ENCODE data around the gene FBXW8. TPM values are rescaled to one million over a fixed set of nuclear protein-coding genes. Genes with fewer than 3 reads are reported as not detected.

FBXW8 gene
- polyA plus RNA-seq, 1 donor from 2014 or later, result 11.3 TPM

GRCh38 chr12:116926283-116927243 lies 15.8 kb downstream of the FBXW8 start:
- H3K4me1 Mint-ChIP-seq, result peaks cover 33 to 36% (median 34%) of the 10 kb centered on the region in 3 donors
- peaks cover 7% of the 10 kb centered on the region for H3K36me3 Mint-ChIP-seq
- peak overlapping the region in 1 of 4 donors; percentile 29 for H3K4me3 Mint-ChIP-seq
- no peaks in the 10 kb centered on the region for H3K9me3 Mint-ChIP-seq
- no peak overlapping the region for H3K27ac Mint-ChIP-seq
- H3K27me3 Mint-ChIP-seq, result no peaks in the 10 kb centered on the region

- peaks cover 7% of the 10 kb centered on the region for H3K36me3 Mint-ChIP-seq
- H3K27me3 Mint-ChIP-seq, result no peaks in the 10 kb centered on the region
- H3K27ac Mint-ChIP-seq, result no peak overlapping the region
- peaks cover 34 to 35% (median 35%) of the 10 kb centered on the region in 3 donors for H3K4me1 Mint-ChIP-seq
- H3K4me3 Mint-ChIP-seq, result no peak overlapping the region
- H3K9me3 Mint-ChIP-seq, result no peaks in the 10 kb centered on the region
These were observed 16.6 kb downstream of the FBXW8 start for GRCh38 chr12:116927244-116927940.

GRCh38 chr12:116928504-116928903 lies 17.8 kb downstream of the FBXW8 start:
- Mint-ChIP-seq H3K4me3 (no peak overlapping the region), H3K27me3 (no peaks in the 10 kb centered on the region), H3K4me1 (peaks cover 30 to 36% (median 34%) of the 10 kb centered on the region in 3 donors), H3K9me3 (no peaks in the 10 kb centered on the region), H3K27ac (no peak overlapping the region), H3K36me3 (peaks cover 7% of the 10 kb centered on the region)

GRCh38 chr12:116929885-116930284 lies 19.1 kb downstream of the FBXW8 start:
- peaks cover 10% of the 10 kb centered on the region for H3K36me3 Mint-ChIP-seq
- H3K27me3 Mint-ChIP-seq, result no peaks in the 10 kb centered on the region
- no peak overlapping the region for H3K4me3 Mint-ChIP-seq
- H3K4me1 Mint-ChIP-seq, result peaks cover 23 to 32% (median 27%) of the 10 kb centered on the region in 3 donors
- no peaks in the 10 kb centered on the region for H3K9me3 Mint-ChIP-seq
- H3K27ac Mint-ChIP-seq, result no peak overlapping the region

GRCh38 chr12:116931665-116932064 lies 20.9 kb downstream of the FBXW8 start:
- Mint-ChIP-seq H3K4me3 (peak overlapping the region in 1 of 4 donors; percentile 42), H3K36me3 (peaks cover 18% of the 10 kb centered on the region), H3K9me3 (no peaks in the 10 kb centered on the region), H3K27ac (no peak overlapping the region), H3K4me1 (peaks cover 11 to 28% (median 17%) of the 10 kb centered on the region in 3 donors), H3K27me3 (no peaks in the 10 kb centered on the region)

- no peaks in the 10 kb centered on the region for H3K27me3 Mint-ChIP-seq
- H3K9me3 Mint-ChIP-seq, result no peaks in the 10 kb centered on the region
- H3K36me3 Mint-ChIP-seq, result peaks cover 18% of the 10 kb centered on the region
- H3K27ac Mint-ChIP-seq, result no peak overlapping the region
- H3K4me3 Mint-ChIP-seq, result no peak overlapping the region
- H3K4me1 Mint-ChIP-seq, result peaks cover 11 to 27% (median 18%) of the 10 kb centered on the region in 3 donors
These were observed 22.3 kb downstream of the FBXW8 start for GRCh38 chr12:116933091-116933490.

- Mint-ChIP-seq H3K9me3 (no peaks in the 10 kb centered on the region), H3K27me3 (no peaks in the 10 kb centered on the region), H3K4me1 (peaks cover 11 to 27% (median 18%) of the 10 kb centered on the region in 3 donors), H3K27ac (no peak overlapping the region), H3K4me3 (no peak overlapping the region), H3K36me3 (peaks cover 16% of the 10 kb centered on the region)
These were observed 22.9 kb downstream of the FBXW8 start for GRCh38 chr12:116933512-116934246.

- peaks cover 13% of the 10 kb centered on the region for H3K36me3 Mint-ChIP-seq
- peak overlapping the region in 1 of 4 donors; percentile 36 for H3K4me3 Mint-ChIP-seq
- H3K27ac Mint-ChIP-seq, result no peak overlapping the region
- no peaks in the 10 kb centered on the region for H3K9me3 Mint-ChIP-seq
- H3K4me1 Mint-ChIP-seq, result peaks cover 11 to 26% (median 18%) of the 10 kb centered on the region in 3 donors
- no peaks in the 10 kb centered on the region for H3K27me3 Mint-ChIP-seq
These were observed 24.4 kb downstream of the FBXW8 start for GRCh38 chr12:116934908-116935705.

- peaks cover 20% of the 10 kb centered on the region for H3K36me3 Mint-ChIP-seq
- H3K27me3 Mint-ChIP-seq, result no peaks in the 10 kb centered on the region
- H3K4me1 Mint-ChIP-seq, result peaks cover 6 to 13% (median 8%) of the 10 kb centered on the region in 3 donors
- no peak overlapping the region for H3K4me3 Mint-ChIP-seq
- H3K27ac Mint-ChIP-seq, result peak overlapping the region in 1 of 3 donors; percentile 6
- H3K9me3 Mint-ChIP-seq, result peaks cover 0 to 2% (median 0%) of the 10 kb centered on the region in 3 donors
These were observed 26.9 kb downstream of the FBXW8 start for GRCh38 chr12:116937640-116938039.

GRCh38 chr12:116939734-116940133 lies 29.0 kb downstream of the FBXW8 start:
- H3K9me3 Mint-ChIP-seq, result peaks cover 0 to 7% (median 2%) of the 10 kb centered on the region in 3 donors
- H3K4me1 Mint-ChIP-seq, result peaks cover 3 to 9% (median 4%) of the 10 kb centered on the region in 3 donors
- H3K4me3 Mint-ChIP-seq, result no peak overlapping the region
- H3K36me3 Mint-ChIP-seq, result peaks cover 19% of the 10 kb centered on the region
- H3K27me3 Mint-ChIP-seq, result no peaks in the 10 kb centered on the region
- H3K27ac Mint-ChIP-seq, result no peak overlapping the region

- Mint-ChIP-seq H3K27me3 (no peaks in the 10 kb centered on the region), H3K4me3 (no peak overlapping the region), H3K4me1 (peaks cover 0 to 6% (median 3%) of the 10 kb centered on the region in 3 donors), H3K9me3 (peaks cover 0 to 7% (median 2%) of the 10 kb centered on the region in 3 donors), H3K36me3 (peaks cover 16% of the 10 kb centered on the region), H3K27ac (no peak overlapping the region)
These were observed 30.4 kb downstream of the FBXW8 start for GRCh38 chr12:116941188-116941587.

- peaks cover 0 to 7% (median 2%) of the 10 kb centered on the region in 3 donors for H3K9me3 Mint-ChIP-seq
- H3K4me3 Mint-ChIP-seq, result no peak overlapping the region
- peaks cover 16% of the 10 kb centered on the region for H3K36me3 Mint-ChIP-seq
- H3K27me3 Mint-ChIP-seq, result no peaks in the 10 kb centered on the region
- H3K27ac Mint-ChIP-seq, result no peak overlapping the region
- peaks cover 0 to 6% (median 1%) of the 10 kb centered on the region in 3 donors for H3K4me1 Mint-ChIP-seq
These were observed 32.9 kb downstream of the FBXW8 start for GRCh38 chr12:116943419-116944372.

- H3K4me3 Mint-ChIP-seq, result no peak overlapping the region
These were observed 35.3 kb downstream of the FBXW8 start for GRCh38 chr12:116945886-116946550.

More at GRCh38 chr12:116945886-116946550, 35.3 kb downstream of the FBXW8 start:
- Mint-ChIP-seq H3K36me3 (peaks cover 20% of the 10 kb centered on the region), H3K27me3 (no peaks in the 10 kb centered on the region), H3K9me3 (peaks cover 0 to 7% (median 2%) of the 10 kb centered on the region in 3 donors), H3K27ac (no peak overlapping the region), H3K4me1 (peaks cover 0 to 6% (median 1%) of the 10 kb centered on the region in 3 donors)
